Activated CD4-positive, alpha-beta T cell treated with anti-CD3 and anti-CD28 coated beads, Interleukin-2, amount 50 U/mL, for 16 hours (primary cell): ENCODE data around the gene NBPF9.
A peak's percentile ranks its signal among the peaks of the same experiment; 100 is the strongest.
"Not testable (repeated sequence)": the region's sequence is repeated elsewhere in the genome, so short reads cannot be mapped to it uniquely, and the experiment has no call there.

Experiments
- DNase-seq: peaks from one replicate; pipeline ENCODE4 v3.0.0-alpha.2; 2020

NBPF9 gene, protein sequence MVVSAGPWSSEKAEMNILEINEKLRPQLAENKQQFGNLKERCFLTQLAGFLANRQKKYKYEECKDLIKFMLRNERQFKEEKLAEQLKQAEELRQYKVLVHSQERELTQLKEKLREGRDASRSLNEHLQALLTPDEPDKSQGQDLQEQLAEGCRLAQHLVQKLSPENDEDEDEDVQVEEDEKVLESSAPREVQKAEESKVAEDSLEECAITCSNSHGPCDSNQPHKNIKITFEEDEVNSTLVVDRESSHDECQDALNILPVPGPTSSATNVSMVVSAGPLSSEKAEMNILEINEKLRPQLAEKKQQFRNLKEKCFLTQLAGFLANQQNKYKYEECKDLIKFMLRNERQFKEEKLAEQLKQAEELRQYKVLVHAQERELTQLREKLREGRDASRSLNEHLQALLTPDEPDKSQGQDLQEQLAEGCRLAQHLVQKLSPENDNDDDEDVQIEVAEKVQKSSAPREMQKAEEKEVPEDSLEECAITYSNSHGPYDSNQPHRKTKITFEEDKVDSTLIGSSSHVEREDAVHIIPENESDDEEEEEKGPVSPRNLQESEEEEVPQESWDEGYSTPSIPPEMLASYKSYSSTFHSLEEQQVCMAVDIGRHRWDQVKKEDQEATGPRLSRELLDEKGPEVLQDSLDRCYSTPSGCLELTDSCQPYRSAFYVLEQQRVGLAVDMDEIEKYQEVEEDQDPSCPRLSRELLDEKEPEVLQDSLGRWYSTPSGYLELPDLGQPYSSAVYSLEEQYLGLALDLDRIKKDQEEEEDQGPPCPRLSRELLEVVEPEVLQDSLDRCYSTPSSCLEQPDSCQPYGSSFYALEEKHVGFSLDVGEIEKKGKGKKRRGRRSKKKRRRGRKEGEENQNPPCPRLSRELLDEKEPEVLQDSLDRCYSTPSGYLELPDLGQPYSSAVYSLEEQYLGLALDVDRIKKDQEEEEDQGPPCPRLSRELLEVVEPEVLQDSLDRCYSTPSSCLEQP (N-terminal part only)

DNA sequence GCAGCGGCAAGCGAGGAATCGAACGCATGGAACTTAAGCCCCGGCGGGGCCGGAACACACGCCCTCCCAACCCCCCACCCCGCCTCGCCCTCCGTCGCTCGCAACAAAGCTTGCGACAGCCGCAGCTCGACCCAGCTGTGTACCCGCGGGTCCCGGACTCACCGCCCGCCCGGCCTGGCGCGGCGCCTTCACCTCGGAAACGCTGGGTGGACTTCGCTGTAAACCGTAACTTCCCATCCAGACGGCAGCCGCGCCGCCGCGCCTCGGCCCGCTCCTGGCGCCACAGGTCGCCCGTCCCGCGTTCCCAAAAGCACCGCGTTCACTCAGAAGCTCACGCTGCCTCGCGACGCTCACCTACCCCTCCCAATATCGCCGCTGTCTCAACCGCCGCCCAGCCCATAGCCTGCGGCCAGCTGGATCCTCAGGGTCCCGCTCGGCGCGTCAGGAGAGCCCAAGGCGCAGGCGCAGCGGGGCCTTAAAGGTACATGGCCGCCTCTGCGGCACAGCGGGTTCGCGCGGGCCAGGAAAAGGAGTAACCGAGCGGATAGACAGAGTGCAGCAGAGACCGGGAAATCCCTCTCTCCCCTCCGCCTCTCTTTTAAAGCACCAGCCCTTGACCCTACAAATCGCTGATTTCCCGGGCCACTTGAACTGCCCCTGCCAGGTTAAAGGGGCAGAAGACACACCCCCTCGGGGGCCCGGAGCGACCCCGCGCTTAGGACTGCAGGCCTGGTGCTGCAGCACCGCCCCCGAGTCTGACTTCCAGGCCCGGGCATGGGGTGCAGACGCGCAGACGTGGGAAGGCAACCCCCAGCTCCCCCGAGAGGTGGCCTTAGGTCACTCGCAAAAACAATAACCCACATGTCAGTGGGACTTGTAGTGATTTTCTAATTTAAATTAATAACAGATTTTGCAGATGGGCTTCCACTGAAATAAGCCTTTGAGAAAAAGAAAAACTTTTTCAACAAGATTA, at the start of gene NBPF9:
Gene NBPF9 (minus strand): TSS at position 443 of the 973 bp plus-strand sequence. CDS start 21,412 bp downstream, outside the sequence.
- DNase-seq, result peak; percentile 52

DNA sequence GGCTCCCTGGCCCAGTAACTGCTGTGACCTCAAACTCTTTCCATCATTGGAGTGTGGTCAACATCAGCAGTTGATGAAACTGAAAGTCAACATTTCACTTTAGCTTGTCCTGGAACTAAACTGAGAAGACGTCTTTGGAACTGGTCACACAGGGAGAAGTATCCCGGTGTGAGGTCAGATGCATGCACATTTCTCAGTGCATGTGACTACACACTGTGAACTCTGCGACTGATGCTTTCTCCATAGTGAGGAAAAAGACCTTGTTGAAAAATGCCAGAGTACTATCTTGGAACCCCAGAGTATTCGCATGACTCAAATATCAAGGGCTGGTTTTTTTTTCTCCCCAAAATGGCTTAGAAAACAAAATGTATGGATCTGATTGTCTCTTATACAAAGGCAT, 46.6 kb upstream of the NBPF9 start:
- not testable (repeated sequence) for DNase-seq

DNA sequence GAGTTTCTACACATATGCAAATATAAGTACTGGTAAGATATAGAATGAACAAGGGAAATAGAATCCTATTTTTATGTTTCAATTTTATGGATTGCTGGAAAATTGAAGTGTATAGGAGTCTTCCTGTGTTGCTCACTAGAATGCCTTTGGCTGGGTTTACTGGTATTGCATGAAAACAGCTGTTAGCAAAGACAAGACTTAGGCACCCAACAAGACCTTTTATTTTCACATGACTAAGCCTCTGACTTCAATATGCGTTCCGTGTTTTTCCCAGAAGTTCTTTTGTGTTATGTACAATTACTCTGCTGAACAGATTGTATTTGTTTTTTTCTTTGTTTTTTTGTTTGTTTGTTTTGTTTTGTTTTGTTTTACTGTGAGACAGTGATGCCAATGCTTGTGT, 34.2 kb upstream of the NBPF9 start:
- not testable (repeated sequence) for DNase-seq

DNA sequence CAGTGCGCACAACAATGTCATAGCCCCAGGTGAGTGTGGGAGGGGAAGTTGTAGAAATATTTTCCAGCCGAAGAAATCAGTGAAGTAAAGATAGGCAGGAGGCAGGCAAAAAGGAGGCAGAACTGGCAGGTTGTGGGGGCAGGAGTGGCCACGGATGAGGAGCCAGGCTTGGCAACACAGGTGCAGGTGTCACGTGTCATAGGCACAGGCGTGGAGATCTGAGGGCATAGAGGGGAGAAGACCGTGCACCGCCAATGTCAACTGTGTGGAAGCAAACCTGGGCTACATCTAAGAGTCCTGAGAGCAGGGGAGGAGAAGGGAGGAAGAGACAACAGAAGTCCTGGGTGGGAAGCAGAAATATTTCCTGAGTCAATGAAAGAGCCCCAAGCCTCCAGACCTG, 27.6 kb upstream of the NBPF9 start:
- not testable (repeated sequence) for DNase-seq

DNA sequence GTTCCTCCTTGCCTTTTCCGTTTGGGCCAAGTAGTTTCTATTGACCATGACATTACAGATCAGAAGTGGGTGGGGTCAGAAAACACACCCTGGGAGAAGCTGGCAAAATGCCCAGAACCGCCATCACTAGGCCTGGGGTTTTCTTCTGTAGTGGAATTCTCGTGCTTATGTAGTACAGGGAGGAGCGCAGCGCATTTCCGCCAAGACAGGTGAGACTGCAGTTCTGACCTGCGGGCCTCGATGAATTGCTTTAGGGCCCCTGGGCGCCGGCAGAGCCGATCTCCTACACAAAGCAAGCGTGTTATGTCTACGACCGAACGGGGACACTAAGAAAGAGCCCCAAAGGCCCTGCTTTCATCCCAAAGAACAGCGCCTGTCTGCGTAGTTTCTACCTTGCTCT, 25.9 kb upstream of the NBPF9 start:
- not testable (repeated sequence) for DNase-seq

DNA sequence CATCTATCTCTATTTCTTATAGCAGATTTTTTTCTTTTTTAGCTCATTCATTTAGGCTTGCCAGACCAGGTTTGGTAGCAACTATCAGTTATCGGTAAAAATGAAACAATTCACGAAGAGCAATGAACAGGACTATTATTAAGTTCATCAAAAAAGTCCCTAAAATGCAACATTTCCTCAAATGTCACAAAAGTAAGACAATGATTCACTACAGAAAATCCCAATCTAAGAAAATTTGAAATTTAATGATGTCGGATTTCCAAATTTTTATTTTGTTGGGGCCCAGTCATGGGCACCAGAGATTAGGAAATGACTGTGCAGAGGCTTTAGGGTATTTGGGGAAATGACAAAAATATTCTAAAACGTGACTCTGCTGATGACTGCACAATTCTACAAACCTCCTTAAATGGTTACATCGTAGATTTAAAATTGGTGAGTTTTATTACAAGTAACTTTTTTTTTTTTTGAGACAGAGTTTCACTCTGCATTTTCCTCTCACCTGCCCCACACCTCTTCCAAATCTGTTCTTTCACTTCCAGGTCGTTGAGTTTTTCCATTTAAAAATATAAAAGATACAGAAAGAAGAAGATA, 23.3 kb upstream of the NBPF9 start:
- DNase-seq, result not testable (repeated sequence)

DNA sequence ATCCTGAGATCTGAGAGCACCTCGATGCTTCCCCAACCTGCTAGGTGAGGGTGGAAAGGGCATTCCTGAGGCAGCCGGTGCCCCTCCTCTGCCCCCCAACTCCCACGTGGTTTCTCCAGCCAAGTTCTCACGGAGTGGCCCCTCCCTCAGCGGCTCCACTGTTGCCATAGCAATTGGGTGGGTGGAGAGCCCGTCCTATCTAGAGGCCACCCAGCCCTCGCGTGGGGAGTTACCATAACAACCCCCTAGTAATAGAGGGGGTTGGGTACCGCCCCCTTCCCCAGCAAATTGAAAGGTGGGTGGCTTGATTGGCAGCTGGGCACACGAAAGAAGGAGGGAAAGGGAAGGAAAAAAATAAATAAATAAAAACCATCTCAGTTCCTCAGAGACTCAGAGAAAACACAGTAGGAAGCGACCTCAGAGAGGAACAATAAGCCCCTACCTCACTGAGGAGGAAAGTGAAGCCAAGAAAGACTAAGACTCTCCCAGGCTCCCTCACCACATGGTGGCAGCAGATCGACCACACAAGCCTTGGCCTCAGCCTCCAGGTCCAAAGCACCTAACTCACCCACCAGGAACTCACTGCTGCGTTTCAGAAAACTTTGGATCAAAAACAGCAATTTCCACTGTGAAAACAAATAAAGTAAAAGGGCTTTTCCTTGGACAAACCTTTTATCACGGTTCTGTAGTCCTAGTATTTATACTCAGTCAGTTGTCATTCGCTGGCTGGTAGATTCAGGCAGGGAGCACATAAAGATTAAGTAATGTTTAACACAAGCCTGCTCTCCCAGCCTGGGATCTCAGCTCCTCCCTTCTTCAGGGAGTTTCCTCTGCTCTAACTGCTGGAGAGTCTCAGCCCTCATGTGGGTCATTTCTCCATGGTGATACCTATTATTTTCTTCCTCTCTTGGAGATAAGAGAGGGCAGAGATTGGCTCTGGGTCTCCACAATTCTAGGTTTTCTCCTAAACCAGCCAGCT, 20.9 kb upstream of the NBPF9 start:
- DNase-seq, result not testable (repeated sequence)

DNA sequence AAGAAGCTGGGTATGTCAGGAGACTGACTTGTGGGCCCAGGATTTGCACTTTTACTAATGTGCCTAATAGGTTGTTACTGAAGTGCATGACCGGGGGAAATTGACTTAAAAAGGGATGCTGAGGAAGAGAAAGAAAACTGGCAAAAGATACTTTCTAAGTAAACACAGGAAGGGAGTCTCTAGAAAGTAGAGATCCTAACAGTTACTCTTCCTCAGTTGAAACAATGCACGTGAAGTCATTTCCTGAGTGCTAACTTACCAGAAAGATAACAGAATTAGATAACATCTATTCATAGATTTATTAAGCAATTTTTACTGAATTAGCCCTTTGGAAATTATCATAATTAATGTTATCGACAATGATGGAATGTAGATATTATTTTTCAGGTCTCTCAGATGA, 9.5 kb upstream of the NBPF9 start:
- not testable (repeated sequence) for DNase-seq

DNA sequence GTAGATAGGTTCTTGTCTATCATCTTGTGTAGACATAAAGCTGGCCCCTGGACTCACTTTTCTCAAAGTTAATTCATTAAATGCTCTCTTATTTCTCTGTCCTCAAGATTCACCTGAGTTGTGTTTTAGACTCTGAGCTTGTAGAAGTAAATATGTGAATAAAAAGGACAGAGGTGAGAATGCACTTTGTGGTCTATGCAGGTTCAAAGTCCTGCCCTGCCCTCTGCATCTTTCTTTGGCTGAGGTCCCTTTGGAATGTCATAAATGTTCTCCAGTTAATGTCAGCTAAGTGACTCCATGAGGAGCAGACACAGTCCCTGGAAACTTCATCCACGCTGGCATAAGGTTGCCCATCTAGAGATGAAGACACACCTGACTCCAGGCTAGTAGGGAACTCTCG, 7.0 kb upstream of the NBPF9 start:
- DNase-seq, result not testable (repeated sequence)

DNA sequence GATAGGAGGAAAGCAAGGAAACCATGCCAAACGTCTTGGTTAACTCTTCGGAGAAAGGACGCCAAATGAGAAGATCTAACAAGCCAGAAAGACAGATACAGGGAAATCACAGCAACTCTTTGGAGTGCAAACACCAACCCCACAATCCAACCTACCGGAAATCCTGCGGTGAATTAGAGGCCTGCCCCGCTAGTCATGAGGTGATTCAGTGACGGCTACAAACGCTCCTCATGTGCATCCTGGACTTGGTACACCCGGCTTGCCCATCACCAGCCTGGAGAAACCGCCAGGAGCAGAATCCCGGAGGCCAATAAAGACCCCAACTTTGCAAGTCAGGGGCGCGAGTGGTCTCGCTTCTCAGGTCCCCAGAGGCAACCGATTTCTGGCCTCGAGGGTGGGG, 777 bp downstream of the NBPF9 start:
- peak; percentile 70 for DNase-seq

DNA sequence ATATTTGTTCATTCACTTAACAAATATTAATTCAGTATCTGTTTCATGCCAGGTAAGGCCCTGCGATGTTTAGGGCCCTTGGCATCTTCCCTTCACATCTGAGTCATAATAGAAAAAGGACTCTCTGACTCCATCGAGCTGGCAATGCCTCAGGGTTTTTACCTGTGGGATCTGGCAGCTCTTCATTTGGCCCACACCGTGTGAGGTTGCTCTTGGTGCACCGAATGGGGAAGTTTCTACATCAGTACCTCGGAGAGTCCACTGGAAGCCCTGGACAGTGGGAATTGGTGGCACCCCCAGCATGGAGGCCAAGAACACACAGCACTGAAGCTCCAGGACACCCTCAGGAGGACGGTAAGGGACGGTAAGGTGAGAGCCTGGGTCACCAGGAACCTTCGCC, 5.1 kb downstream of the NBPF9 start:
- DNase-seq, result not testable (repeated sequence)

DNA sequence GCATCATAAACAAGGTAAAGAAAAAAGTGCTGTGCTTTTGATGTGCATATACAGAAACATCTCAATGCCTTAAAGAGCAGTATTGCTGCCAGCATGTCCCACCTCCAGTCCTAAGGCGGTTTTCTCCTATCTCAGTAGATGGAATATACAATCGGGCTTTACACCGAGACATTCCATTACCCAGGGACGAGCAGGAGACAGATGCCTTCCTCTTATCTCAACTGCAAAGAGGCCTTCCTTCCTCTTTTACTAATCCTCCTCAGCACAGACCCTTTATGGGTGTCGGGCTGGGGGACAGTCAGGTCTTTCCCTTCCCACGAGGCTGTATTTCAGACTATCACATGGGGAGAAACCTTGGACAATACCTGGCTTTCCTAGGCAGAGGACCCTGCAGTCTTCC, 10.2 kb downstream of the NBPF9 start:
- DNase-seq, result not testable (repeated sequence)

DNA sequence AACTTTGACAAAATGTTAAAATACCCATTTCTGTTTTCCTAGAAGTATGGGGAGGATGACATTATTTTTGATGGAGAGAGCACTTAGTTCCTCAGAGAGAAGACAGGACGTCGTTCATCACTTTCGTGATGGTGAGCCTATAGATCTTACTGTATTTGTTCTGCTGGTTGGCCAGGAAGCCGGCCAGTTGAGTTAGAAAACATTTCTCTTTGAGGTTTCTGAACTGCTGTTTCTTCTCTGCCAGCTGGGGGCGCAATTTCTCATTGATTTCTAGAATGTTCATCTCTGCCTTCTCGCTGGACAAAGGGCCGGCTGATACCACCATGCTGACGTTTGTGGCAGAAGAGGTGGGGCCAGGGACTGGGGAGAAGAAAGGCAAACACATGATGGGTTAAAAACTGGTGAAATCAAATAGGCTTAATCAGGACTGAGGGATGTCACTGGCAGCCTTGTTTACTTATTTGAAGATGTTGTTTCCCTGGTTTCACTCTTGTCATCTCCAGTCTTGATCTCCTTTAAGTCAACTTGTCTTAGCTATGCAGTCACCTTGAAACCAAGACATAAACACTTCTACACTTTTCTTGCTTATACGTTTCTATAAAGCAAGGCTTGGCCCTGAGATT, 27.7 kb downstream of the NBPF9 start:
- DNase-seq, result not testable (repeated sequence)

DNA sequence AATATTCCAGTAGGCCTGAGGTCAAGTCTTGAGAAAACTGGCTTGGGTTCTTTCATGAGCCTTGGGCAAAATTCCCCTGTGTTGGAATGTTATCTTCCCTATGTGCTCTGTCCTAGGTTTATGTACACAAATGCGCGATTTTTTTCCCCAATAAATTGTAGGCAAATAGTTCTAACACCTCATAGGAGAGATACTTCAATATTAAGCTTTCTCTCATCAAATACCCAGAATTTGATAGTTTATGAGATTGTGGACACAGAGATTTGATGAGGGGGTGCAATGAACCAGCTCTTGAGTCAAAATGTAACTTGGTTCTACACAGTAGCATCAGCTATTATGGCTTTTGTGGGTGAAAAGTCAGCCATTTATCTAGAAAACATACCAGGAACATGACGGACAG, 38.7 kb downstream of the NBPF9 start:
- DNase-seq, result peak; percentile 2

DNA sequence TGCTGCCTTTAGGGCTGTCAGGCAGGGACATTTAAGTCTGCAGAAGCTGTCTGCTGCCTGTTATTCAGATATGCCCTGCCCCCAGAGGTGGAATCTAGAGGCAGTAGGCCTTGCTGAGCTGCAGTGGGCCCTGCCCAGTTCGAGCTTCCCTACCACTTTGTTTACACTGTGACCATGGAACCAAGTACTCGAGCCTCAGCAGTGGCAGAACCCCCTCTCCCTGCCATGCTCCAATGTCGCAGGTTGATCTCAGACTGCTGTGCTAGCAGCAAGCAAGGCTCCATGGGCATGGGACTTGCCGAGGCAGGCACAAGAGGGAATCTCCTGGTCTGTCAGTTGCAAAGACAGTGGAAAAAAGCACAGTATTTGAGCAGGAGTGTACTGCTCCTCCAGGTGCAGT, 60.3 kb downstream of the NBPF9 start:
- not testable (repeated sequence) for DNase-seq

DNA sequence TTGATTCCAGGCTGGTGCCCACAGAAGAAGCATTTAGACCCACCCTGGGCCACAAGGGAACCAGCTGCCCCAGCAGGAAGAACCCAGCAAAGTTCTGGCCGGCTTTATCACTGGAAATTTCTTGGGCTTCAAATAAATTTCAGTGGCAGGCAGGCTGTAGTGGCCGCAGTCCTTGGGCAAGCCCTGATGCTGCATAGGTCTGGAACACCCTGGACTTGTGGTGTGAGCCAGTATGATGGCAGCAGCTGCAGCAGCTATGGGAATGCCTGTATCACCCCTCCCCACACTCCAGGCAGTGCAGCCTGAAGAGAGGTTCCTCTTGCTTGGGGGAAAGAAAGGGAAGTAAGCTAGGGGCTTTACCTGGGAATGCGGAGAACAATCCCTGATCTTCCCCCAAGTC, 69.4 kb downstream of the NBPF9 start:
- not testable (repeated sequence) for DNase-seq

DNA sequence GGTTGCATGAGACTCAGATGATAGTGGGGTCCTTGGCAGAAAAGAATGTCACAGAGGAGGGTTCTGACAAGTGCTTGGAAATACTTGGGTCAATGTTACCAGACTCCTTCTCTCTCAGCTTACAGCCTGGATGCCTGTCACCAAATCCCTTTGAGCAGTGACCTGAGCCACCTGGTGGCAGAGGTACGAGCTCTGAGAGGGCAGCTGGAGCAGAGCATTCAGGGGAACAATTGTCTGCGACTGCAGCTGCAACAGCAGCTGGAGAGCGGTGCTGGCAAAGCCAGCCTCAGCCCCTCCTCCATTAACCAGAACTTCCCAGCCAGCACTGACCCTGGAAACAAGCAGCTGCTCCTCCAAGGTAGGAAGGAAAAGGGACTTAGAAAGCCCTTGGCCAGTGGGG, 79.0 kb downstream of the NBPF9 start:
- not testable (repeated sequence) for DNase-seq

DNA sequence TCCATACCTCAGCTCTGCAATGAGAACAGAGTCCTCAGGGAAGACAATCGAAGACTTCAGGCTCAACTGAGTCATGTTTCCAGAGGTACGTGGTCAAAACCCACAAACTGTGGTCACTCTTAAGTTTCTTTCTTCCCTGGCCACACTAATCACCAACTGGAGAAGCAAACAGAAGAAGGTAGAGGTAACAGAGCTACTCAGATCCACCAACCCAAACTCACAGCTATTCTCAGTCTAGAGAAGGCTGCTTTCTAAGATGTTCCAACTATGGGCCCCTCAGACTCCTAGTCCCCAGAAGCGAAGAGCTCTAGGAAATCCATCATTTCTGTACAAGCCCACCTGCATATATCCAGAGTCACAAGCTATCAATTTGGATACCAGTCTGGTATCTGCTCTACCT, 84.8 kb downstream of the NBPF9 start:
- not testable (repeated sequence) for DNase-seq

DNA sequence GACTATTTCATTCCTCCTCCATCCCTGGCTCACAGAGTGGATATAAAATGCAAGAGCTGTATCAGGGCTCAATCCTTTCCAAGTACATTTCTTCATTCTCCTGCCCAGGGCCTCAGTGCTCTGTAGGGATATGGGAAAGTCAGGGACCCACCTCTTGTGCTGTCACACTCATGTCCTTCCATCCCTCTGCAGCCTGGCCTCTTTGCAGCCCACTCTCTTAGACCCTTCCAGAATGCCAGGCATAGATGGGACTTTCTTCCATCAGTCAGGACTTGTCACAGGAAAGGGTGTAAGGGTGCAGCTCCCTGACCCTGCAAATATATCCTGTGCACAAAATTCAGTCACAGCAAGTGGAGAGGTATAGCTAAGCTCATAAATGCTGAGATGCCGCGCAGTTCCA, 86.7 kb downstream of the NBPF9 start:
- DNase-seq, result not testable (repeated sequence)

DNA sequence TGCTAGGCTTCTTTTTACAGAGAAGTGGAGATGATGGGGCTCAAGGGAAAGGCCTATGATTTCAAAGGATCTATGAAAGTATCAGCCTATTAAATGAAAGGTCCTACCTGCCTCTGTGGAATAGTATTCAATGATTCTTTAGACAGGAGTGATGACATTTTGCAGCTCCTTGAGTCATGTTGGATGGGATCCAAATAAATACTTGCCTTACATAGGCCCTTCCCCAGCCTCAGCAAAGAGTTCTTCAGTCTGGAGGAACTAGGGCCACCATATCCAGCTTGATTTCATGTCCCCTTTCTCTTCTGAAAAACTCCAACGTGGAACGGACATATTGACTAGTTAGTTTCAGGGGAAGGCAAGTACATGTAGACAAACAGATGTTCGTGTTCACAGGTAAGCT, 87.8 kb downstream of the NBPF9 start:
- DNase-seq, result not testable (repeated sequence)
